K562 (cell line): ENCODE measurements around the gene TLCD1. TPM values are rescaled to one million over a fixed set of nuclear protein-coding genes. Genes with fewer than 3 reads are reported as not detected.
A peak's percentile ranks its signal among the peaks of the same experiment; 100 is the strongest.

ENCODE experiments used
- CBFB ChIP-seq: sonication (generic); formaldehyde crosslinking; IDR thresholded peaks from 2 replicates; pipeline ENCODE4 v1.4.0; 2020; ENCODE audit warnings: mild to moderate bottlenecking, missing genetic modification reagents
- CREM ChIP-seq: IDR thresholded peaks from 2 replicates; pipeline ENCODE4 v1.6.1; 2014; ENCODE audit warnings: antibody characterized with exemption, low read depth
- HCFC1 ChIP-seq: IDR thresholded peaks from 2 replicates; pipeline ENCODE4 v1.6.1; 2012; ENCODE audit warnings: low read depth, low read length, improper control_type of control experiment
- HNRNPK ChIP-seq: fragments of 200-400 bp; formaldehyde crosslinking; IDR thresholded peaks from one replicate; pipeline ENCODE4 v1.6.1; 2018; ENCODE audit warnings: mild to moderate bottlenecking, low read depth, low read length; ENCODE audit not compliant: poor library complexity, severe bottlenecking
- L3MBTL2 ChIP-seq: fragments of 450-650 bp; IDR thresholded peaks from 2 replicates; pipeline ENCODE4 v1.6.1; 2016; ENCODE audit warnings: mild to moderate bottlenecking, moderate library complexity
- MGA ChIP-seq: fragments of 450-650 bp; IDR thresholded peaks from 2 replicates; pipeline ENCODE4 v1.6.1; 2016; ENCODE audit warnings: mild to moderate bottlenecking, moderate library complexity
- NR2C1 ChIP-seq, 2 experiments: fragments of 450-650 bp; IDR thresholded peaks; 2 replicates each; pipeline ENCODE4 v1.6.1; 2017; ENCODE audit warnings: mild to moderate bottlenecking in 2 of 2, antibody characterized with exemption in 1 of 2, inconsistent platforms in 1 of 2, missing compliant biosample characterization in 1 of 2, missing genetic modification characterization in 1 of 2
- SOX6 ChIP-seq: fragments of 450-650 bp; IDR thresholded peaks from 2 replicates; pipeline ENCODE4 v1.6.1; 2014; ENCODE audit warnings: mild to moderate bottlenecking
- SRSF1 ChIP-seq: fragments of 200-400 bp; formaldehyde crosslinking; IDR thresholded peaks from 2 replicates; pipeline ENCODE4 v1.6.1; 2017; ENCODE audit warnings: mild to moderate bottlenecking, low read depth, low read length, moderate library complexity
- YY1 ChIP-seq, 3 experiments: IDR thresholded peaks; 2 replicates each; pipeline ENCODE4 v1.6.1; 2011; ENCODE audit warnings: low read length in 2 of 3, mild to moderate bottlenecking in 2 of 3, moderate library complexity in 2 of 3, borderline replicate concordance in 1 of 3, control low read depth in 1 of 3, low read depth in 1 of 3; ENCODE audit not compliant: insufficient read depth in 3 of 3, insufficient replicate concordance in 2 of 3, control insufficient read depth in 1 of 3, insufficient read length in 1 of 3; ENCODE audit errors: extremely low read depth in 1 of 3
- ZEB2 ChIP-seq: fragments of 450-650 bp; IDR thresholded peaks from 2 replicates; pipeline ENCODE4 v1.6.1; 2016
- ZNF197 ChIP-seq: fragments of 200-800 bp; sonication (Bioruptor generic); IDR thresholded peaks from 2 replicates; pipeline ENCODE4 v1.6.1; 2016; ENCODE audit warnings: low read depth, missing genetic modification characterization, missing compliant biosample characterization
- polyA plus RNA-seq, 8 experiments: library from polyadenylated mRNA; depleted of rRNA in 4 of 8; stranded (reverse) in 5 of 8; unstranded in 3 of 8; fragments of >200 nt; fragmentation: Nextera tagmentation in 2 of 8; fragmentation: Illumina TruSeq in 1 of 8; extraction: Ambion mirVana in 2 of 8; extraction: Trizol in 1 of 8; gene quantifications; 2 replicates each; pipeline versions ENCODE4 v1.2.1 to v1.2.3, GENCODE V29; 2011 to 2014; ENCODE audit warnings: inconsistent platforms in 1 of 8, missing spikeins in 1 of 8
- total RNA-seq, 7 experiments: library from RNA; depleted of rRNA in 6 of 7; stranded (reverse); fragments of >200 nt in 6 of 7; fragmentation: Illumina TruSeq in 2 of 7; extraction: Trizol in 2 of 7; gene quantifications; 2 replicates each; pipeline versions ENCODE4 v1.2.1 to v1.2.3, GENCODE V29; 2011 to 2021; ENCODE audit warnings: low replicate concordance in 1 of 7
- TF ChIP-seq, protein P1 (sequence below): fragments of 450-650 bp; IDR thresholded peaks from 2 replicates; pipeline ENCODE4 v1.6.1; 2014; ENCODE audit warnings: low read depth, mild to moderate bottlenecking, moderate library complexity, borderline replicate concordance

The TLCD1 gene
- total and polyA plus RNA-seq, 9 of the 15 experiments (the other 6 are each of a cell fraction or from before 2014, with no cell fraction given): 6.8 to 37.7 (median 21.7) TPM

DNA sequence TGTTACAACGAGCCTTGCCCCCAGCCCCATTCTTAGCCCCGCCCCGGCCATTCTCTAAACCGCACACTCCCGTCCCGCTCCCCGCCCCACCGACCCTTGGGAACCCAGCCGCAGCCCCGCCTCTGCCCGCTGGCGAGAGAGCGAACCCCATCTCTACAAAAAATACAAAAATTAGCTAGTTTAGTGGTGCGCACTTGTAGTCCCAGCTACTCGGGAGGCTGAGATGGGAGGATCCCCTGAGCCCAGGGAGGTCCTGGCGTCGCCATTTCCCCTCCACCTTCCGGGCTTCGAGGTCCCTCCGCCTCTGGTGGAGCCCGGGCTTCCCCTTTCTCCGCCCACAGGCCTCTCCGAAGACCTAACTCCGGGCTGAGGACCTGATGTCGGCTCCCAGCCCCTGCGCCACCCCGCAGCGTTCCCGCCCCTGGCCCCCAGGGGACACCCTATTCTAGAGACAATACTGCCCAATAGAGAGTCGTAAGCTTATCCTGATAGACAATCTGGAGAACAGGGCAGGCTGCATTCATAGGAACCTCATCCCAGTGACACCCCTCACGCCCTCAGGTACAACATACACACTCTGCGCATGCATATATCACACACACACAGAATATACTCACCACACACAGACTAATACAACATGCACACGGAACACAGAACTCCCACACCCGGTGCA, 13.9 kb downstream of the TLCD1 start (continued):
- no peak for TF ChIP-seq HNRNPK
- TF ChIP-seq CBFB (CRISPR knock-in tag): peak; percentile 20; the same call in 1 of the 2 replicates
- TF ChIP-seq SOX6: no peak; the same call in 1 of the 2 replicates
- TF ChIP-seq NR2C1 (IDR thresholded peaks at IDR 0.05): no peak
- TF ChIP-seq NR2C1 (tag; IDR thresholded peaks at IDR 0.05): 0 out of 2 replicates have a peak, but pooled peaks have one; percentile 1
- peak; percentile 3; the same call in 1 of the 2 replicates for TF ChIP-seq MGA
- TF ChIP-seq ZNF197: peak; percentile 50; the same call in 1 of the 2 replicates
- TF ChIP-seq, protein P1, sequence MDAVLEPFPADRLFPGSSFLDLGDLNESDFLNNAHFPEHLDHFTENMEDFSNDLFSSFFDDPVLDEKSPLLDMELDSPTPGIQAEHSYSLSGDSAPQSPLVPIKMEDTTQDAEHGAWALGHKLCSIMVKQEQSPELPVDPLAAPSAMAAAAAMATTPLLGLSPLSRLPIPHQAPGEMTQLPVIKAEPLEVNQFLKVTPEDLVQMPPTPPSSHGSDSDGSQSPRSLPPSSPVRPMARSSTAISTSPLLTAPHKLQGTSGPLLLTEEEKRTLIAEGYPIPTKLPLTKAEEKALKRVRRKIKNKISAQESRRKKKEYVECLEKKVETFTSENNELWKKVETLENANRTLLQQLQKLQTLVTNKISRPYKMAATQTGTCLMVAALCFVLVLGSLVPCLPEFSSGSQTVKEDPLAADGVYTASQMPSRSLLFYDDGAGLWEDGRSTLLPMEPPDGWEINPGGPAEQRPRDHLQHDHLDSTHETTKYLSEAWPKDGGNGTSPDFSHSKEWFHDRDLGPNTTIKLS: peak; percentile 28; the same call in 1 of the 2 replicates
- peak; percentile 80 for TF ChIP-seq L3MBTL2
- TF ChIP-seq ZEB2: peak; percentile 49; the same call in 1 of the 2 replicates
- peak; percentile 24 to 81 (median 57) for TF ChIP-seq YY1 (IDR thresholded peaks at IDR 0.05; ENCODE audit: borderline replicate concordance in 1 of 3, control insufficient read depth in 1 of 3, extremely low read depth in 1 of 3, insufficient read depth in 3 of 3, insufficient read length in 1 of 3, insufficient replicate concordance in 2 of 3, low read depth in 1 of 3, low read length in 2 of 3)
- TF ChIP-seq SRSF1: no peak
- TF ChIP-seq CREM: peak; percentile 4; the same call in 1 of the 2 replicates
- 0 out of 2 replicates have a peak, but pooled peaks have one; percentile 26 for TF ChIP-seq HCFC1
